Upper lobe of left lung (tissue), 6 donors: ENCODE results near the gene MBP. TPM values are rescaled to one million over a fixed set of nuclear protein-coding genes. Genes with fewer than 3 reads are reported as not detected.

Experiments used
- ATAC-seq, 2 donors: fragments of 200-7000 bp; cut with Tn5 transposase; one replicate each; pipeline ENCODE4 v1.9.1; 2022; ENCODE audit warnings: mild to moderate bottlenecking in 2 of 2, moderate library complexity in 2 of 2; ENCODE audit not compliant: low FRiP score in 2 of 2
- DNase-seq, 2 donors: peaks; one replicate each; pipeline ENCODE4 v3.0.0-alpha.2; 2019 to 2020
- H3K27ac ChIP-seq, 4 donors: fragments of 200-600 bp; sonication (generic); one replicate each; pipeline ENCODE4 v1.5.1; 2016 to 2019
- H3K27me3 ChIP-seq, 4 donors: fragments of 200-600 bp; sonication (generic); one replicate each; pipeline ENCODE4 v1.5.1; 2017 to 2019
- H3K36me3 ChIP-seq, 4 donors: fragments of 200-600 bp; sonication (generic); one replicate each; pipeline ENCODE4 v1.5.1; 2016 to 2019
- H3K4me1 ChIP-seq, 4 donors: fragments of 200-600 bp; sonication (generic); one replicate each; pipeline ENCODE4 v1.5.1; 2018 to 2019
- H3K4me3 ChIP-seq, 4 donors: fragments of 200-600 bp; sonication (generic); one replicate each; pipeline ENCODE4 v1.5.1; 2017 to 2019; ENCODE audit warnings: mild to moderate bottlenecking in 2 of 4, moderate library complexity in 1 of 4
- H3K9me3 ChIP-seq, 4 donors: fragments of 200-600 bp; sonication (generic); one replicate each; pipeline ENCODE4 v1.5.1; 2018 to 2019
- EP300 ChIP-seq, 4 donors: sonication (generic); formaldehyde crosslinking; IDR thresholded peaks; one replicate each; pipeline ENCODE4 v1.5.1; 2017; ENCODE audit warnings: antibody characterized with exemption in 4 of 4, control low read depth in 2 of 4
- POLR2A ChIP-seq, 4 donors: fragments of 450-650 bp; IDR thresholded peaks; one replicate each; pipeline ENCODE4 v1.5.1; 2016 to 2017; ENCODE audit warnings: antibody characterized with exemption in 4 of 4, mild to moderate bottlenecking in 2 of 4
- POLR2AphosphoS5 ChIP-seq, 2 donors: sonication (generic); formaldehyde crosslinking; IDR thresholded peaks; one replicate each; pipeline ENCODE4 v1.5.1; 2017; ENCODE audit warnings: antibody characterized with exemption in 2 of 2
- WGBS, 2 donors: methylation state at CpG; one replicate each; pipeline ENCODE4 v1.1.5; 2017 to 2018; 5-methylcytosine and 5-hydroxymethylcytosine counted together
- total RNA-seq, 6 donors: library from RNA; depleted of rRNA in 4 of 6; stranded (reverse); fragments of >200 nt in 4 of 6; gene quantifications; one replicate each; pipeline versions ENCODE4 v1.1.0 to v1.2.1, GENCODE V29; 2016 to 2021
- TF ChIP-seq, protein P1 (sequence below), 6 experiments: fragments of 450-650 bp in 4 of 6; fragments of 200-600 bp in 2 of 6; sonication (generic) in 2 of 6; IDR thresholded peaks; one replicate each; pipeline ENCODE4 v1.5.1; 2016 to 2019; ENCODE audit warnings: antibody characterized with exemption in 6 of 6
- donor health status: DM: no; HTN: no; CAD: no; lungs with moderate emphysema.
- donor health status: DM: no; HTN: yes; CAD: no; lungs with severe emphysema.

MBP gene
- total RNA-seq, 6 donors from 2014 or later, result 55.5 to 87.6 (median 68.8) TPM

DNA sequence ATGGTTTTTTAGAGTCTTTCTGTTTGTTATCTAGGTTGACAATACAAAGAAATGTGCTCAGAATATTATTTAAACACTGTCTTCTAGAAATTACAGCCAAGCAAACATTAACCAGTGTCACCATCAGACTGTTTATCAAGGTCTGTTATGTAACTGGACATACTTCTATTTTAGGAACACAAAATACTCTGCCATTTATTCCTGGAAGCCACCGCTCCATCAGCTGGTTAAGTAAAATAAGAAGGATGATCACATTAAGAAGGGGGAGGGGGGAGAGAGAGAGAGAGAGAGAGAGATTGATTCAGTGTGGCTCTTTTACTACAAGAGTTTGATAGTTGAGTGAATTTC is 47.9 kb downstream of the MBP start:
- ATAC-seq (no peak), DNase-seq (no peak)
- Histone ChIP-seq H3K27ac (peak overlapping the region in 3 of 4 donors; percentile 40 to 90 (median 88)), H3K4me3 (no peak overlapping the region), H3K4me1 (peaks cover 45 to 87% (median 83%) of the 10 kb centered on the region in 4 donors), H3K36me3 (no peaks in the 10 kb centered on the region), H3K9me3 (no peaks in the 10 kb centered on the region), H3K27me3 (no peaks in the 10 kb centered on the region)
- 10 to 14% methylated on average over 1 of the region's 1 CpG for WGBS, 2 donors
- TF ChIP-seq, protein P1, sequence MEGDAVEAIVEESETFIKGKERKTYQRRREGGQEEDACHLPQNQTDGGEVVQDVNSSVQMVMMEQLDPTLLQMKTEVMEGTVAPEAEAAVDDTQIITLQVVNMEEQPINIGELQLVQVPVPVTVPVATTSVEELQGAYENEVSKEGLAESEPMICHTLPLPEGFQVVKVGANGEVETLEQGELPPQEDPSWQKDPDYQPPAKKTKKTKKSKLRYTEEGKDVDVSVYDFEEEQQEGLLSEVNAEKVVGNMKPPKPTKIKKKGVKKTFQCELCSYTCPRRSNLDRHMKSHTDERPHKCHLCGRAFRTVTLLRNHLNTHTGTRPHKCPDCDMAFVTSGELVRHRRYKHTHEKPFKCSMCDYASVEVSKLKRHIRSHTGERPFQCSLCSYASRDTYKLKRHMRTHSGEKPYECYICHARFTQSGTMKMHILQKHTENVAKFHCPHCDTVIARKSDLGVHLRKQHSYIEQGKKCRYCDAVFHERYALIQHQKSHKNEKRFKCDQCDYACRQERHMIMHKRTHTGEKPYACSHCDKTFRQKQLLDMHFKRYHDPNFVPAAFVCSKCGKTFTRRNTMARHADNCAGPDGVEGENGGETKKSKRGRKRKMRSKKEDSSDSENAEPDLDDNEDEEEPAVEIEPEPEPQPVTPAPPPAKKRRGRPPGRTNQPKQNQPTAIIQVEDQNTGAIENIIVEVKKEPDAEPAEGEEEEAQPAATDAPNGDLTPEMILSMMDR (IDR thresholded peaks at IDR 0.05), result no peak
- no peak for TF ChIP-seq POLR2AphosphoS5 (IDR thresholded peaks at IDR 0.05)
- TF ChIP-seq EP300 (IDR thresholded peaks at IDR 0.05), result peak in 2 of 4 donors; percentile 50 to 75
- no peak for TF ChIP-seq POLR2A (IDR thresholded peaks at IDR 0.05)

DNA sequence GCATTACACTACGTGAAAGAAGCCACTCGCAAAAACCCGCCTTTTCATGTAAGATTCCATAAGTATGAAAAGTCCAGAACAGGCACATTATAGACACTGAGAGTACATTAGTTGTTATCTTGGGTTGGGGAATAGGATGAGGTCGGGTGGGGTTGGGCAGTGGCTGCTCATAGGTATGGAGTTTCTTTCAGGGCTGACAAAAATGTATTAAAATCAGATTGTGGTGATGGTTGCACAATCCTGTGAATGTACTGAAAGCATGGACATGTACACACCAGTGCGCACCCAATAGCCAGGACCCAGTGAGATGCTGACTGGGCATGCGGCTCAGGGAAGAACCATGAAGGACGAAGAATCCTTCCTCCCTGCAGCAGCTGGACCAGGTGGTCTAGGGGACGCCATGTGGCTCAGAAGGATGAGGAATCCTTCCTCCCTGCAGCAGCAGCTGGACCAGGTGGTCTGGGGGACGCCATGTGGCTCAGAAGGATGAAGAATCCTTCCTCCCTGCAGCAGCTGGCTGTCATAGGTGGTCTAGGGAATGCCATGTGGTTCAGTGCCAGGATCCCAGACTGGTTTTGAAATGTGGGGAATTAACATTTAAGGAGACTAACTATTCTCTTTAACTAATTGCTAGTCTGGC is 50.1 kb downstream of the MBP start:
- no peaks in the 10 kb centered on the region for H3K27me3 ChIP-seq
- peaks cover 57 to 90% (median 80%) of the 10 kb centered on the region in 4 donors for H3K4me1 ChIP-seq
- ATAC-seq (no peak), DNase-seq (no peak)
- no peak for TF ChIP-seq POLR2A (IDR thresholded peaks at IDR 0.05)
- TF ChIP-seq EP300 (IDR thresholded peaks at IDR 0.05), result no peak
- no peak for TF ChIP-seq POLR2AphosphoS5 (IDR thresholded peaks at IDR 0.05)
- H3K27ac ChIP-seq, result peak overlapping the region in 2 of 4 donors; percentile 88 to 90
- H3K9me3 ChIP-seq, result no peaks in the 10 kb centered on the region
- WGBS, 2 donors, result 91 to 96% methylated on average over 9 of the region's 9 CpGs
- H3K36me3 ChIP-seq, result no peaks in the 10 kb centered on the region
- H3K4me3 ChIP-seq, result no peak overlapping the region

DNA sequence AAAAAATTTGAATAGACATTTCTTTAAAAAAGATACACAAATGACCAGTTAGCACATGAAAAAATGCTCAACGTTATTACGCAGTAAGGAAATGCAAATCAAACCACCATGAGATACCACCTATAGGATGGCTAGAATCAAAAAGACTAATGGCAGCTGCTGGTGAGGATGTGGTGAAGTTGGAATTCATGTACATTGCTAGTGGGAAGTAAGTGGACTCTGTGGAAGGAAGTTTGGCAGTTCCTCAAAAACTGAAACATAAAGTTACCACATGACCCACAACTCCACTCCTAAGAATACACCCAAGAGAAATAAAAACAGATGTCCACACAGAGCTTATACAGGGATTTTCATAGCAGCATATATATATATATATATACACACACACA is 51.2 kb downstream of the MBP start:
- DNase-seq (no peak), ATAC-seq (peak in 1 of 2 donors; percentile 63)
- Histone ChIP-seq H3K4me3 (no peak overlapping the region), H3K27ac (peak overlapping the region in 1 of 4 donors; percentile 49), H3K4me1 (peaks cover 49 to 90% (median 71%) of the 10 kb centered on the region in 4 donors), H3K27me3 (no peaks in the 10 kb centered on the region), H3K36me3 (no peaks in the 10 kb centered on the region), H3K9me3 (no peaks in the 10 kb centered on the region)
- WGBS, 2 donors, result 63 to 79% methylated on average over 2 of the region's 2 CpGs
- TF ChIP-seq POLR2A (IDR thresholded peaks at IDR 0.05), result no peak
- TF ChIP-seq, protein P1 (IDR thresholded peaks at IDR 0.05), result no peak
- no peak for TF ChIP-seq EP300 (IDR thresholded peaks at IDR 0.05)
- no peak for TF ChIP-seq POLR2AphosphoS5 (IDR thresholded peaks at IDR 0.05)

DNA sequence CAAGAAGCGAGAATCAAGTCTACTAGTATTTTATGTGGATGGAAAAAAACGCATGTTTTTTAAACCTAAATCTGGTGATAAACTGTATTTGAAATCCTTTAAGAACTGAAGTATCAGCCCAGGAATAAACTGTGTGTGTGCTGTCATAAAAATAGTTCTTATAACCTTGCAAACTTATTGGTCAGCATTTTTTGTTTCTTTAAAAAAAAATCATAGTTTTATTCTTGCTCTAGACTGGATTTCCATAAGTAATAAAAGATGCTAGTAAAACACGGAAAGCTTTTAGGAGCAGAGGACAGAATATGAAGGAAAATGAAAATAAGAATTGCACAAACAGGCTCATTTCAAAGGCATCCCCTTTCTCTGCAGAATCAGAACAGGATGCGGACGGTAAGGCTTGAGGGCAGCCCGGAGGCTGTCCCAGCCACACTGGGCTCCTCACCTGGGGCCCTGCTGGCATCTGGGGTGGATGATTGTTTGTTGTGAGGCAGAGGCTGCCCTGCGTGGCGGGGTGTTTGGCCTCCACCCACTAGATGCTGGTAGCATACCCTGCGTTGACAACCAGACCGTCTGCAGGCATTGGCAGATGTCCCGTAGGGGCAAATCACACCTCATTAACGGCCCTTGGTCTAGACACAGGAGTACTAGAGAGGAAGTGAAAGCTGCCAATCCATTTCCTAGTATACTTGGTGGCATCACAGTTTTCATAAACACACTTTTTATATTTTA is 52.5 kb downstream of the MBP start:
- H3K9me3 ChIP-seq, result no peaks in the 10 kb centered on the region
- H3K4me3 ChIP-seq, result no peak overlapping the region
- H3K4me1 ChIP-seq, result peaks cover 48 to 83% (median 59%) of the 10 kb centered on the region in 4 donors
- ATAC-seq, result peak in 1 of 2 donors; percentile 41
- H3K27me3 ChIP-seq, result no peaks in the 10 kb centered on the region
- H3K27ac ChIP-seq, result peak overlapping the region in 2 of 4 donors; percentile 33 to 49
- DNase-seq, result no peak
- 47 to 50% methylated on average over 10 to 12 of the region's 12 CpGs for WGBS, 2 donors
- TF ChIP-seq, protein P1 (IDR thresholded peaks at IDR 0.05), result no peak
- no peak for TF ChIP-seq EP300 (IDR thresholded peaks at IDR 0.05)
- no peak for TF ChIP-seq POLR2A (IDR thresholded peaks at IDR 0.05)
- TF ChIP-seq POLR2AphosphoS5 (IDR thresholded peaks at IDR 0.05), result no peak
- H3K36me3 ChIP-seq, result no peaks in the 10 kb centered on the region

DNA sequence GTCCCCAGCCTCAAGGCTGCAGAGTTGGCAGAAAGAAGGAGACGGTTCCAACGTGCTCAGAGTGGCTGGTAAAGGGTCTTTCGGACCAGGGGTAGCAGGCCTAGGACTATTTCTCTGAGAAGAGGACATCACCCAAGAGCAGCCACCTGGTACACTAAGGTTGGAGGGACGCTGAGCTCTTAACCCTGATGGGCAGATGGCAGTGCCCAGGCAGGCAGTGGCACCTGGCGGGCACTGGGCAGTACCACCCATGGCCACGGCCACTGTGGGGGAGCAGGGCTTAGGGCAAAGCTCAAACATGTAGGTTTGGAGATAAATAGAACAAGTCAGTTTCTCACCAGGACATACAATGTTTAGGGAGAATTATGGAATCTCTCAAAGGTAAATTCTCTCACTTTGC is 53.5 kb downstream of the MBP start:
- Histone ChIP-seq H3K27ac (peak overlapping the region in 1 of 4 donors; percentile 20), H3K36me3 (no peaks in the 10 kb centered on the region), H3K4me3 (no peak overlapping the region), H3K27me3 (no peaks in the 10 kb centered on the region), H3K9me3 (no peaks in the 10 kb centered on the region), H3K4me1 (peaks cover 43 to 78% (median 54%) of the 10 kb centered on the region in 4 donors)
- no peak for ATAC-seq
- no peak for DNase-seq
- TF ChIP-seq, protein P1 (IDR thresholded peaks at IDR 0.05), result peak in 1 of 6 experiments; percentile 4
- TF ChIP-seq EP300 (IDR thresholded peaks at IDR 0.05), result no peak
- WGBS, 2 donors, result 84 to 93% methylated on average over 6 of the region's 6 CpGs
